WI38 (cell line): ENCODE data around the gene TMEM100.
A peak's percentile ranks its signal among the peaks of the same experiment; 100 is the strongest.

Source experiments
- H3K4me3 ChIP-seq: 2 replicates; pipeline ENCODE4 v1.5.1; 2011; ENCODE audit warnings: low read depth, mild to moderate bottlenecking, control low read depth, low read length
- TF ChIP-seq, protein P1 (sequence below): IDR thresholded peaks from 2 replicates; pipeline ENCODE4 v1.5.1; 2012; ENCODE audit warnings: low read depth, mild to moderate bottlenecking, control low read depth, low read length

The TMEM100 gene

DNA sequence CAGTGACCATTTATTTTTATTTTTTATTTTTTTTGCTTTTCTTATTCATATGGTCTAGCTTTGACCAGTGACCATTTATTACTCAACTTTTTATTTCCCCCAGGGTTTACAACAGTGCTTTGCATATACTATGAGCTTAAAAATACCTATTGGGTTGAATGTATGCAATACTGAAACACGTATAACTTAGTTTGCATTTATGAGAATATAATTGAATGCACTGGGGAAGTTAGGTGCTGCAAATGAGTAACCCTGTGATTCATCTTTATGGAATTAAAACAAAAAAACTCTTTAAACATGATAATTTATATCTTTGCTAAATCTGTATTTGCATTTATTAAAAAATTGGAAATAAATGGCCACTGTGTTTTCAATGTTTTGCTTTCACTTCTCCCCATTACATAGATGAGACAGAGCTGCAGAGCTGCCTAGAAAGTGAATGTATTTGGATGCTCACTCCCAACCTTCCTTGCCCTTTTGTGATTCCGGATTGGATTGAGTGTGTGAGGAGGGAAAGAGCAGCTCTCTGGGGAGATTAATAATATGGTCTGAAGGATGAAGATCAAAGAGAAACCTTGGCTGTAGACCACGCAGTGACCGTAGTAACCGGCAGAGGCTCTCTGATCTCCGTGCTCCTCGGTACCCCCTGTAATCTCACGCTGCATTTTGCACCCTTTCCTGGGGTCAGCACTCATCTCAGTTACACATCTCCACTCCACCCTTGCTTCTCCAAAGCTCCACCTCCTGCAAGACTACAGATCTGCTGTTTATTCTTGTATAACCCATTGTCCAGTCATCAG, 14.3 kb downstream of the TMEM100 start:
- TF ChIP-seq, protein P1, sequence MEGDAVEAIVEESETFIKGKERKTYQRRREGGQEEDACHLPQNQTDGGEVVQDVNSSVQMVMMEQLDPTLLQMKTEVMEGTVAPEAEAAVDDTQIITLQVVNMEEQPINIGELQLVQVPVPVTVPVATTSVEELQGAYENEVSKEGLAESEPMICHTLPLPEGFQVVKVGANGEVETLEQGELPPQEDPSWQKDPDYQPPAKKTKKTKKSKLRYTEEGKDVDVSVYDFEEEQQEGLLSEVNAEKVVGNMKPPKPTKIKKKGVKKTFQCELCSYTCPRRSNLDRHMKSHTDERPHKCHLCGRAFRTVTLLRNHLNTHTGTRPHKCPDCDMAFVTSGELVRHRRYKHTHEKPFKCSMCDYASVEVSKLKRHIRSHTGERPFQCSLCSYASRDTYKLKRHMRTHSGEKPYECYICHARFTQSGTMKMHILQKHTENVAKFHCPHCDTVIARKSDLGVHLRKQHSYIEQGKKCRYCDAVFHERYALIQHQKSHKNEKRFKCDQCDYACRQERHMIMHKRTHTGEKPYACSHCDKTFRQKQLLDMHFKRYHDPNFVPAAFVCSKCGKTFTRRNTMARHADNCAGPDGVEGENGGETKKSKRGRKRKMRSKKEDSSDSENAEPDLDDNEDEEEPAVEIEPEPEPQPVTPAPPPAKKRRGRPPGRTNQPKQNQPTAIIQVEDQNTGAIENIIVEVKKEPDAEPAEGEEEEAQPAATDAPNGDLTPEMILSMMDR = no peak
- H3K4me3 ChIP-seq = peak overlapping the region; percentile 28

DNA sequence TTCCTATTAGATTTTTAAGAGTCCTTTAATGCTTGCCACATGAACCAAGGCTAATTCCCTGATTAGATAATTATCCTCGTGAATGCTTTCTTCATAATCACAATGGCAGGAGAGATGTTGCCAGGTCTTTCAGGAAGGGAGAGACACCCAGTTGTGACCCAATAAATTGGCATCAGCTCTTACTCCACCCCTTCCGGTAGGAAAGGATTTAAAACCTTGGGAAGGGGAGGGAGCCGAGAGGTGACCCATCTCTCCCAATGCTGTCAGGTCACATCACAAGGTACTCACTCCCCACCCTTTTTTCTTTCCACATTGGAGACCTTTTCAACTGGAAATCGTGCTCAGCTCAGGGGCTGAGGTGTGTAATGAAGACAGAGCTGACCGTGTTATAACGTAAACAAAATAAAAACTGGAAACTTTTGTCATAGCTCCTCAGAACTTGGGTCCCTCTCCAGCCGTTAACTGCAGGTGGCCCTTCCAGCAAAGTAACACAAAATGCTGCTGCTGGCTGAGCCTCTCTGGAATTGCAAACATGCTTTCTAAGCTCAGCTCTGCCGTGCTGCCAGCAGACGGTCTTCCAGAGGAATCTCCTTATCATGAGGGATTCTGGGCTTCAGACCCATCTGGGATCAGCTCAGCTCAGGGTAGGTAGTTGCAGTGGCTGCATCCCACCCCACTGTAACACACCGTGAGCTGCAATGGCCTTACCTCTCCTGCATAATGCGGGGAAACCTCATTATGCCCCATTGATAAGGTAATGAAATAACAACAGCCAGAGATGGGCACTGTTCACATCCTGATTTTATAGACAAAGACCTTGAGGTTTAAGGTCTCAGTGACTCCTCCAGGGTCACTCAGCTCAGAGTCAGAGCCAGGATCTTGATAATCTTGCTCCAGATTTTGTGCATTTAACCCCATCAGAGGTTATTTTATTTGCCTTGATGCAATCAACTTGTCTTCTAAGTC, 15.6 kb downstream of the TMEM100 start:
- TF ChIP-seq, protein P1 = no peak

DNA sequence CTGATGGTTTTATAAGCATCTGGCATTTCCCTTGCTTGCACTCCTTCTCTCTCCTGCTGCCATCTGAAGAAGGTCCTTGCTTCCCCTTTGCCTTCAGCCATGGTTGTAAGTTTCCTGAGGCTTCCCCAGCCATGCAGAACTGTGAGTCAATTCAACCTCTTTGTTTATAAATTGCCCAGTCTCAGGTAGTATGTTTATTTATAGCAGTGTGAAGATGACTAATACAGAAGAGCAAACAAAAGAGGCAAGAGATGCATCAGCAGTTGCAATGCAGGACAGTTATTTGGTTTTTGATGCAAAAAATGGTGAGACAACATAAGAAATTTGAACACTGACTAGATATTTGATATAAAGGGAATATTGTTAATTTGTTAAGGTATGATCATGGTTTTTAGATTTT, 16.8 kb downstream of the TMEM100 start:
- TF ChIP-seq, protein P1 = no peak

More for the DNA sequence above, 15.6 kb downstream of the TMEM100 start:
- no peak overlapping the region for H3K4me3 ChIP-seq

DNA sequence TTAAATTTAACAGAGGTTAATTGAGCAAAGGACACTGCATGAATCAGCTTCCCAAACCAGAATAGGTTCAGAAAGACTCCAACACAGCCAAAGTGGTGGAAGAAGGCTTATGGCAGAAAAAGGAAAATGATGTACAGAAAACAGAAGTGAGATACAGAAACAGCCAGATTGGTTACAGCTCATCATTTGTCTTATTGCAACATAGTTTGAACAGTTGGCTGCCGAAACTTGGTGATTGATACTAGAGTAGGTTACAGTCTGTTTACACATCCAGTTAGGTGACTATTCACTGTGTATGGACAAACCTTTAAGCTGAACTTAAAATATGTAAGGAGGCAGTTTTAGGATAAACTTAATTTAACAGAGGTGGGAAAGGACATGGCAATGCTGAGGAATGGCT, 18.3 kb downstream of the TMEM100 start:
- H3K4me3 ChIP-seq = no peak overlapping the region
- TF ChIP-seq, protein P1 = no peak

More for the DNA sequence above, 16.8 kb downstream of the TMEM100 start:
- no peak overlapping the region for H3K4me3 ChIP-seq

DNA sequence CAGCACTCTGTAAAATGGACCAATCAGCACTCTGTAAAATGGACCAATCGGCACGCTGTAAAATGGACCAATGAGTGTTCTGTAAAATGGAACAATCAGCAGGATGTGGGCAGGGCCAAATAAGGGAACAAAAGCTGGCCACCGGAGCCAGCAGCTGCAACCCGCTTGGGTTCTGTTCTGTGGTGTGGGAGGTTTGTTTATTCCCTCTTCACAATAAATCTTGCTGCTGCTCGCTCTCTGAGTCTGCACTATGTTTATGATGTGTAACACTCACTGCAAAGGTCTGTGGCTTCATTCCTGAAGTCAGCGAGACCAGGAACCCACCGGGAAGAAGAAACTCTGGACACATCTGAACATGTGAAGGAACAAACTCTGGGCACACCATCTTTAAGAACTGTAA, 20.5 kb downstream of the TMEM100 start:
- TF ChIP-seq, protein P1 = no peak
- no peak overlapping the region for H3K4me3 ChIP-seq

DNA sequence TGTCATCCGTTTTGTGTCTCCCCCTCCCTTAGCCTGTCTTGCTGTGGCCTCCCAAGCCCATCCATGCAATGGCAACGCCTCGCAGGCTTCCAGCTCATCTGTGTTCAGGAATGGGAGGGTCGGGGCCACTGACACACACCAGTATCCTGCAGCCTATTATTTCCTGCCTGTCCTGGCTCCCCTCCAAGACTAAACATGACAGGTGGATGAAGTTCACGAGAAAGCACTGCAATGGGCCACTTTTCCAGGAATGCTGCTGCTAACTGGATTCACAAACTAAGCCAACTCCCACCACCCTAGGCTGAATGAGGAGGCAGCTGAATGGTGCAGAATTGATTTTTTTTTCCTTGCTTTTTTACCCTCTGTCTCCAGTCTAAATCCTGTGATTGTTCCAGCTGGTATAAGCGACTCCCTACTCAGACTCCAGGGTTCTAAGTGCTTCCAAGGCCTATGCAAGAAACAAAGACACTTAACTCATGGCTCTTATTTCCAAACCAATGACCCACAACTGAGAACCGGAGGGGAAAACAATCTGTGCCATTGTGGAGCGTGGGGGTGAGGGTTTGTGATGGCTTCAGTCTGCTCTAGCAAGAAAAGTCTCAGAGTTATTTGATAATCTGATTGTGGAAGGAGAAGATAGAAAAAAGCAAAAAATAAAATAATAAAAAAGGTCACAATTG, 23.3 kb downstream of the TMEM100 start:
- H3K4me3 ChIP-seq = no peak overlapping the region
- TF ChIP-seq, protein P1 = no peak
